ENCODE results near the gene PTPN14.

GRCh38 chr1:214360525-214361164 lies 190.8 kb downstream of the PTPN14 start:
- TF ChIP-seq, protein P1, sequence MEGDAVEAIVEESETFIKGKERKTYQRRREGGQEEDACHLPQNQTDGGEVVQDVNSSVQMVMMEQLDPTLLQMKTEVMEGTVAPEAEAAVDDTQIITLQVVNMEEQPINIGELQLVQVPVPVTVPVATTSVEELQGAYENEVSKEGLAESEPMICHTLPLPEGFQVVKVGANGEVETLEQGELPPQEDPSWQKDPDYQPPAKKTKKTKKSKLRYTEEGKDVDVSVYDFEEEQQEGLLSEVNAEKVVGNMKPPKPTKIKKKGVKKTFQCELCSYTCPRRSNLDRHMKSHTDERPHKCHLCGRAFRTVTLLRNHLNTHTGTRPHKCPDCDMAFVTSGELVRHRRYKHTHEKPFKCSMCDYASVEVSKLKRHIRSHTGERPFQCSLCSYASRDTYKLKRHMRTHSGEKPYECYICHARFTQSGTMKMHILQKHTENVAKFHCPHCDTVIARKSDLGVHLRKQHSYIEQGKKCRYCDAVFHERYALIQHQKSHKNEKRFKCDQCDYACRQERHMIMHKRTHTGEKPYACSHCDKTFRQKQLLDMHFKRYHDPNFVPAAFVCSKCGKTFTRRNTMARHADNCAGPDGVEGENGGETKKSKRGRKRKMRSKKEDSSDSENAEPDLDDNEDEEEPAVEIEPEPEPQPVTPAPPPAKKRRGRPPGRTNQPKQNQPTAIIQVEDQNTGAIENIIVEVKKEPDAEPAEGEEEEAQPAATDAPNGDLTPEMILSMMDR (IDR thresholded peaks at IDR 0.05; ENCODE audit: control extremely low read depth in 1 of 3, insufficient read depth in 1 of 3, low read depth in 1 of 3, low read length in 3 of 3), result no peak
- TF ChIP-seq EZH2 (IDR thresholded peaks at IDR 0.05; ENCODE audit: low read depth, low read length, severe bottlenecking) (no peak), SP1 (IDR thresholded peaks at IDR 0.05; ENCODE audit: low read depth, low read length) (no peak), CEBPB (IDR thresholded peaks at IDR 0.05; ENCODE audit: low read depth, low read length) (no peak), POLR2A (IDR thresholded peaks at IDR 0.05; ENCODE audit: control extremely low read depth in 1 of 2, low read depth in 2 of 2, low read length in 2 of 2) (no peak), POLR2AphosphoS5 (IDR thresholded peaks at IDR 0.05; ENCODE audit: low read depth, low read length) (no peak), CHD2 (IDR thresholded peaks at IDR 0.05; ENCODE audit: low read length) (no peak), YY1 (IDR thresholded peaks at IDR 0.05; ENCODE audit: low read depth, low read length) (no peak), CBX5 (IDR thresholded peaks at IDR 0.05; ENCODE audit: low read depth, low read length) (no peak), MAX (IDR thresholded peaks at IDR 0.05) (no peak), TAF1 (IDR thresholded peaks at IDR 0.05; ENCODE audit: low read depth, low read length) (no peak)
